Measurements from ENCODE around the gene MARS1. TPM values are rescaled to one million over a fixed set of nuclear protein-coding genes. Genes with fewer than 3 reads are reported as not detected.

MARS1 gene
- 61.4 and 70.7 TPM in 2 replicates for total RNA-seq

DNA sequence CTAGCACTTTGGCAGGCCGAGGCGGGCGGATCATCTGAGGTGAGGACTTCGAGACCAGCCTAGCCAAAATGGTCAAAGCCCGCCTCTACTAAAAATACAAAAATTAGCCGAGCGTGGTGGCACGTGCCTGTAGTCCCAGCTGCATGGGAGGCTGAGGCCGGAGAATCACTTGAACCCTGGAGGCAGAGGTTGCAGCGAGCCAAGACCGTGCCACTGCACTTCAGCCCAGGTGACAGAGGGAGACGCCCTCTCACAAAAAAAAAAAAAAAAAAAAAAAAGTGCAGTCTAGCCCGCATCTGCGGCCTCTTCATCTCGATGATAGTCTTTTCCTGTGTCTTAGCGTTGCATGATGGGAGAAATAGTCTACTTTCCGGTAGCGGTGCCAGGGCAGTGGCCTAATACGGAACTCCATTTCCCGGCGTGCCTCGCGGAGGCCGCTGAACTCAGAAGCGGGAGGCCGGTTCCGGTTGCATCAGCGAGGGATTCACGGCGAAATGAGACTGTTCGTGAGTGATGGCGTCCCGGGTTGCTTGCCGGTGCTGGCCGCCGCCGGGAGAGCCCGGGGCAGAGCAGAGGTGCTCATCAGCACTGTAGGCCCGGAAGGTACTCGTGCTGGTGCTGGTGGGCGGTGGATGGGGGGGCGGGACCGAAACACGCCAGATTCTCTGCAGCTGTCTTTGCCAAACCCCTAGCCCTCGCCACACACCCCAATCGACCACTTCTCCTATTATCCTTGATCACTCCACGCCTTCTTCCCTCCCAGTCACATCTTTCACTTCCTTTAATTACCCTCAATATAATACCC is at the start of gene MARS1:
TSS of gene MARS1 (plus strand) at position 472 of the 805 bp plus-strand sequence. CDS start at position 495, 23 bp downstream.

DNA sequence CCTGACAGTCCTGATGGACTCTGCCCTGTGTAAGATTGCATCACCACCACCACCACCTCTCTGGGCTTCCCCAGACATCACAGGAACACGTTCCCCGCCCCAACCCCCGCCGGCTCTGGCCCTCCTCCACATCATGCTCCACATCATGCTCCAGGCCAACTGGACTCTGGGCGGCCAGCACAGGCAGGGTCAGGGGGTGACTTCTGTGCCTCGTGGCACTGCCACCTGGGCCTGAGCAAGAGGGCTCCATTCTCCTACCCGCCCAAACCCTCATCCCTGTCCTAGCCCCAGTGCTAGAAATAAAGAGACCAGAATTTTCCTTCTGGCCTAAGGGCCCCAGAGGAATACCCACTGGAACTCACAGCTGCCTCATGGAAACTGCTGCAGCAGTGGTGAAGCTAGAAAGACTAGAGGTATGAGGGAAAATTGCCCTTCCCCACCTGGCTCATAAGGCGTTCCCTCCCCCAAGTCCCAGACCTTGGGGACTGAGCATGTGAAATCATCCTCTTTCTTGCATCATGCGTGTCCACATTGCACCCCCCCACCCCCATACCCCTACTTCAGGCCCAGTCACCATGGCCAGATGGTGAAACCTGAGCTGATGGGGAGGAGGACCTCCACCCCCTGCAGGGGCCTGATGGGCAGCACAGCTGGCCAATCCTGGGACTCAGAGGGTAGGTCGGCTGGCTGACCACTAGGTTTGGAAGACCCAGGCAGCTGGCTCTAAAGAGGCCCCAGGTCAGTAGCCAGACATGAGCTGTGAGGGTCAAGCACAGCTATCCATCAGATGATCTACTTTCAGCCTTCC is 33.1 kb upstream of the MARS1 start, which contains the start of gene INHBE:
TSS of gene INHBE (plus strand) at position 742 of the 808 bp plus-strand sequence. CDS start 230 bp downstream, outside the sequence.

DNA sequence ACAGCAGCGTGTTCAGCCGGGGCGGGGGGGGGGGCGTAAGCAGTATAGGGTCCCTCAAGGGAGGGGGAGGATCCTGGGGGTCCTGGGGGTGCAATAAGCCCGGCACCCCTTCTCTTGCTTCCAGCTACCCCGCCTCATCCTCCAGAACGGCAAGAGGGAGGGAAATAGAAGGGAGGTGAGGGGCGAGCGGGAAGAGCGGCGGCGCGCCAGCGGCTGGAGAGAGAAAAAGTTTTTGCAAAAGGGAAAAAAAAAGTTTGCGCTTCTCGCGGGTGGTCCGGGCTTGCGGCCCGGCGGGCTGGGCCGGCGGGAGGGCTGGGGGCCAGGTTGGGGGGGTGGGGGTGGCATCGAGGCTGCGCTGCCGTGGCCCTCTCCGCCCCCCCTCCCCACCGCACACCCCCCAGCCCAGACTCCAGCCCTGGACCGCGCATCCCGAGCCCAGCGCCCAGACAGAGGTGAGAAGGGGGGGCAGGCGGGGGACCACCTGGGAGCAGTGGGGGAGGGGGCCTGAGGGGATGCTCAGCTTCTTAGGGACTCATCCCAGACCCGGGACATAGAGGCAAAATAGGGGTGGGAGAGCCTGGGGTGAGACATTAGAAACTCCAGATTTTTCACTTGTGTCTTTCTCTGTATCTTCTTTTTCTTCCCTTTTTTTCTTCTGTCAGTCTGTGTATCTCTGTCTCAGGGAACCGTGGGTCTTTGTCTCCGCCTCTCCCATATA is 28.0 kb upstream of the MARS1 start, which contains the start of gene GLI1:
TSS of gene GLI1 (plus strand) at position 36 of the 718 bp plus-strand sequence. CDS start 3,907 bp downstream, outside the sequence.

DNA sequence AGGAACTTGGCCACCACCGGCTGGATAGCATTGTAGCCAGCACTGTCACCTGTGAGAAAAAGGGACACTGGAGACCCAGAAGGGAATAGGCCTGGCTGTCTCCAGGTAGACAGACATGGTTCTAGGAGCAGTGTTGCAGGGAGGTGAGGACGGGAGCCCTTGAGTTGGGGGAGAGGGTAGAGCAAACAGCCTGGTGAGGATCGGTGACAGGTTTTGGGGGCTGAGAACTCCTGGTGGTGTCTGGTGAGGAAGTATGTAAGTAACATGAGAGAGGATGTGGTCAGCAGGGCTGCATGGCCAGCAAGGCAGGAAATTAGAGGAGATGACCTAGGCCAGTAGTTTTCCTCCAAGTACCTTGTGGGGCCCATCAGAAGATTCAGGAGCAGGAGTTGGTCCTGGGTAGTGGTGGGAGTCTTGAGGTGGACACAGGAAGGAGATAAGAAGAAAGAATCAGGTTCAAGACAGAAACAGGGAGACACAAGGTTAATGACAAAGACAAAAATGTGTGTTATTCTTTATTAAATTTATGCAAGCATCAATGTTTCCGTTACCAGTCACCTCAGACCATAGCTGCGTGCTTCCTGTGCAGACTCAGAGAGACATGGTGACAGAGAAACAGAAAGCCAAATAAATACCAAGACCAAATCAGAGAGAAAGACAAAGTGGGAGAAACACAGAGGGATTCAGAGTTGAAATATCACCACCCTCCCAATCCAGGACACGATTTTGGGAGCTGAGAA is 8.3 kb upstream of the MARS1 start, which contains the start of gene ARHGAP9:
TSS of gene ARHGAP9 (minus strand) at position 491 of the 740 bp plus-strand sequence. CDS start at position 31, 460 bp downstream.

DNA sequence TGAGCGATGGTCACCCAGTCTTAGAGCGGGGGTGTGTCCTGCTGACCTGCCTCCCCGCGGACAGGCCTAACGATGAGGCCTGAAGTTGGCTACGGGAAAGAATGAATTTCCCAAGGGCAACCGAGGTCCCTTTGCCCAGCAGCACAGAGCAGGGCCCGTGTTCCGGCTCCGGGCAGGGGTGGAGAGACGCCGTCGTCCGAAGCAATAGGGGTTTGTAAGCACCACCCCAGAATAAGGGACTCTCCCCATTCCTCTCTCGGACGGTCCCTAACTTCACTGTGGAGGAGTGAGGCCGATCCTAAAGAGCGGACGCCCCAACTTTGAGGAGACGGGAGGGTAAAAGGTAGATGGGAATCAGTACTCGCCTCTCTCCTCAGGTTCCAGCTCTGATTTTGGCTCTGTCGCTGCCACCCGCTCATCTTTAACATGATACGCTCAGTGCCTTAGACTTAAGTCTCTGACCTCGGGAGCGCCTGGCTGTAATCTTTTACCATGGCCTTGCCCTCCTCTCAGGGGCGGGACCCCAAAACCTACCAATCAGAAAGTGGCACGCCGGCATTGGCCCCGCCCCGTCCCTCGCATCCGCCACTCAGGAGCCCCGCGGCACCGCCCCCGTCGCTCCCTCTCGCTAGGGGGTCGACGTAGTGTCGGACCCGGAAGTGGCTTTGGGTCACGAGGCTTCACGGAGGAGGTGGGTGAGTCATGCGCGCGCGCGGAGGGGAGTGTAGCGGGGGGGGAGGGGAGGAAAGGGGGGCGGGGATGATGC is 32.4 kb downstream of the MARS1 start, which contains the start of gene DDIT3:
TSS of gene DDIT3 (minus strand) at position 462 of the 766 bp plus-strand sequence. CDS start 3,108 bp downstream, outside the sequence.

DNA sequence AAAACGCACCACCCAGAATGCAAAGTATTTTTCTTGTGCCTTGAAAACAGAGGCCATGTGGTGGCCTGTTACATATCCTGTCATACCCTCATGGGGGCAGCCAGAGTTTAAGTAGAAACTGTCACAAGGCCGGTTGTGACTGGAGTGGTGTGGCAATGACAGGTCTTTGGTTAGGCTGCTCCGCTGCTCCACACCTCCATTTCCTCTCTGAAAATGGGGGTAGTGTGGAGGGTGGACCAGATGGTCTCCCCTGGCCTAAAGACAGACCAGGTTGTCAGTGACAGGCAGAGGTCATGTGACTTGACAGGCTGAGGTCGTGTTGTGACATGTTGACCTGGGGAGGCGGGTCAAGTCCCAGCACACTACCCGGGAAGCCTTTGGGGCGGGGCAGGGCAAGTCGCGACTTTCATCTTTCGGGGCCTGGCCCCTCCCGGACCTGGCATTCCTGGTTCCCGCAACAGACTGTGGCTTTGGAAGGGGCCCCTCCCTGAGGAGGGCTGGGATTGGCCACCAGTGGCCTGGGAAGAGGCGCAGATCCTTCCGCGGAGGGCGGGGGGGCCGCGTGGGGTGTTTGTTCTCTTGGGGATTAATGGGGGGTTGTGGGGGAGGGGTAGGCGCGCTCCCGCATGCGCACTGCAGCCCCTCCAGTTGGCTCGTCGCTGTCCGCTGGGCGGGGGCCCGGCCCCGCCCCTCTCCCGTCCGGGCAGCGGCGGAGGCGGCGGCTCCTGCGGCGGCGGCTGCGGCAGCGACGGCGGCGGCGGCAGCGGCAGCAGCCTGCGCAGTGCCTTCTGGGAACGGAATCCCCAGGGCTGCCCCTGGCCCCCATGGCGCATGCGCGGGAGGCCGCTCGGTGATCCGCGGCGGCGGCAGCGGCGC is 34.4 kb downstream of the MARS1 start, which contains the start of gene MBD6:
TSS of gene MBD6 (plus strand) at position 814 of the 876 bp plus-strand sequence. CDS start 1,480 bp downstream, outside the sequence.

DNA sequence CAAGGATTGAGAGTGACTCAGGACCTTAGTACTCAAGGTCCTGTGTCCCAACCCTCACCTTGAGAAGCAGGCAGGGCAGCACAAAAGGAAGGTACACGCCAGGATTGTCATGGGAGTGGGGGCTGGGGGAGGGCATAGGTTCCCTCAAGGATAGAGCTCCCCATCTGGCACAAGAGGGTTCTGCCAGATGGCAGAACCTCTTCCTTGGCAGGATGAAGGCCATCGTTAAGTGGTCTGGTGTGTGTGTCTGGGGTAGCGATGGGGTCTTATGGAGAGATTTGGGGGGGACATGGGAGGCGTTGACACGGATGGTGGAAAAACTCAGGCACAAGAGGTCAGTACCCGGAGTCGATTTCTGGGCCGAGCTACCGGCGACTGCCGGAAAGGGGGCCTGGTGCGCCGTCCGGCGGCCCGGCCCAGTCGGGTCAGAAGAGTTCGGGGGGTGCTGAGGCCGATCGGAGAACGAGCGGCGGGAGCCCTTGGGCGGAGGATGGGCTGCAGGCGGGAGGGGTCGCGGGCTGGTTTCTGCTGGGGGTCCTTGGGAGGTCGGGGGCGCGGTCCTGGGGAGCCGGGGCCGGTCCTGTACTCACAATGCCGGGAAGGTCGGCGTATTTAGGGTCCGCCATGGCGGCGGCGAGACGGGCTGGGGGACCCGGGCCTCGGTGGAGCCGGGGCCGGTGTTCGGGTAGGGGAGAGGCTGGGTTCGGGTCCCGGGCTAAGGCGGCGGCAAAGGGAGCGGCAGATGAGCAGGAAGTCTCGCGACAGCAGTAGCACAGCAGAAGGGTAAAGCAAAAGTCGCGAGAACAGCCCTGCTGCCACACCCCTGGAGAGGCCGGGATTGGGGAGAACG is 58.8 kb downstream of the MARS1 start, which contains the start of gene DCTN2:
TSS of gene DCTN2 (minus strand) at position 755 of the 850 bp plus-strand sequence. CDS start at position 626, 129 bp downstream.

DNA sequence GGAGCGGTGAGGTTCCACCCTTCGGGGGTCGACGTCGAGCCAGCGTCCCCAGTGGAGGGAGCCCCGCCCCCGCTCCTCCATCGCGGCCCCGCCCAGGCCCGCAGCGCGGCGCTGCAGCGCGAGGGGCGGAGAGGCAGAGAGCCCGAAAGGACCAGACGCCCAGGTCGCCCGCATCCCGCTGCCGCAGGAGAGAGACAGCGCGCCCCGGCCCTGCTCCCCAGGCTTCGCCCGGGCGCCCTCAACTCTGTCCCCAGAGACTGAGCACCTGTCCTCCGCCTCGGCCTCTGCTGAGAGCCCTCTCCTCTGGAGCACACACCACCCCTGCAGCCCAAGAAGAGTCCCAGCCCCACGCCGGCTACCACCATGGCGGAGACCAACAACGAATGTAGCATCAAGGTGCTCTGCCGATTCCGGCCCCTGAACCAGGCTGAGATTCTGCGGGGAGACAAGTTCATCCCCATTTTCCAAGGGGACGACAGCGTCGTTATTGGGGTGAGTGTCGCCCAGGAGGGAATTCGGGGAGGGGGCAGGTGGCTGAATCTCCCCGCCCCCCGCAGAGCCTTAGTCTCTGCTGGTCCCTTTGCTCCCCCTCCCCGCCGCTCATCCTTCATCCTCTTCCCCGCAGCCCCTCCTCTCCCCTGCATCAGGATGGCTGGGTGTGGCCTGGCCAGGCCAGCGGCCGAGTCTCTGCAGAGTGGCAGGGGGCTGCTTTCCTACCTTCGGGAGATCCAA is 62.2 kb downstream of the MARS1 start, which contains the start of gene KIF5A:
TSS of gene KIF5A (plus strand) at position 136 of the 732 bp plus-strand sequence. CDS start at position 364, 228 bp downstream.

Other genes starting within 250 kb of the MARS1 start
- gene STAC3, start 236.9 kb upstream of the MARS1 start, total RNA-seq: 0.11 and 0.34 TPM in 2 replicates
- 6.0 and 6.5 TPM in 2 replicates for gene R3HDM2, start 57.0 kb upstream of the MARS1 start, total RNA-seq
- gene INHBC, start 53.3 kb upstream of the MARS1 start, total RNA-seq: not detected in 2 replicates
- gene INHBE, start 32.8 kb upstream of the MARS1 start, total RNA-seq: not detected in 2 replicates
- not detected in 2 replicates for gene GLI1, start 28.3 kb upstream of the MARS1 start, total RNA-seq
- not detected in 2 replicates for gene ARHGAP9, start 8.2 kb upstream of the MARS1 start, total RNA-seq
- gene DDIT3, start 32.4 kb downstream of the MARS1 start, total RNA-seq: 9.4 and 12.4 TPM in 2 replicates
- 4.9 and 7.3 TPM in 2 replicates for gene MBD6, start 34.8 kb downstream of the MARS1 start, total RNA-seq
- 82.6 and 85.5 TPM in 2 replicates for gene DCTN2, start 59.1 kb downstream of the MARS1 start, total RNA-seq
- gene KIF5A, start 62.0 kb downstream of the MARS1 start, total RNA-seq: under 0.01 TPM in 1 of 2 replicates, not detected in the other
- 12.0 and 15.1 TPM in 2 replicates for gene PIP4K2C, start 103.1 kb downstream of the MARS1 start, total RNA-seq
- 1.5 and 2.5 TPM in 2 replicates for gene DTX3, start 116.8 kb downstream of the MARS1 start, total RNA-seq
- gene ARHGEF25, start 123.4 kb downstream of the MARS1 start, total RNA-seq: 0.86 and 1.1 TPM in 2 replicates
- under 0.01 TPM in 1 of 2 replicates, not detected in the other for gene B4GALNT1, start 145.1 kb downstream of the MARS1 start, total RNA-seq
- 266 and 284 TPM in 2 replicates for gene OS9, start 206.1 kb downstream of the MARS1 start, total RNA-seq

All from dermis lymphatic vessel endothelial cell (primary cell).